Measurements from ENCODE around the gene LEAP2. TPM values are rescaled to one million over a fixed set of nuclear protein-coding genes. Genes with fewer than 3 reads are reported as not detected.

LEAP2 gene
- total RNA-seq, 1 donor from 2014 or later, result 0.25 TPM

DNA sequence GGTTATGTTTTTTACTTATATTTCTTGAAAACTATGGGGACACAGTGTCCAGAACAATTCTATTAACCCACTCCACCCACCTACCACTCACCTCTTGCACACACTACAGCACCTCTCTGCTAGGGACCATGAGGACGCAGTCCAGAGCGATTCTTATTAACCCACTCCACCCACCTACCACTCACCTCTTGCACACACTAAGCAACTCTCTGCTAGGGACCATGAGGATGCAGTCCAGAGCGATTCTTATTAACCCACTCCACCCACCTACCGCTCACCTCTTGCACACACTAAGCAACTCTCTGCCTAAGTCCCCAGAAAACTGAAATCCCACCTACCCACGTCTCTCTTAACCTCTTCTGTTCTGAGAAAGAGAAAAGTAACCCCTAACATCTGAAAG lies 40.9 kb upstream of the LEAP2 start:
- TF ChIP-seq, protein P1, sequence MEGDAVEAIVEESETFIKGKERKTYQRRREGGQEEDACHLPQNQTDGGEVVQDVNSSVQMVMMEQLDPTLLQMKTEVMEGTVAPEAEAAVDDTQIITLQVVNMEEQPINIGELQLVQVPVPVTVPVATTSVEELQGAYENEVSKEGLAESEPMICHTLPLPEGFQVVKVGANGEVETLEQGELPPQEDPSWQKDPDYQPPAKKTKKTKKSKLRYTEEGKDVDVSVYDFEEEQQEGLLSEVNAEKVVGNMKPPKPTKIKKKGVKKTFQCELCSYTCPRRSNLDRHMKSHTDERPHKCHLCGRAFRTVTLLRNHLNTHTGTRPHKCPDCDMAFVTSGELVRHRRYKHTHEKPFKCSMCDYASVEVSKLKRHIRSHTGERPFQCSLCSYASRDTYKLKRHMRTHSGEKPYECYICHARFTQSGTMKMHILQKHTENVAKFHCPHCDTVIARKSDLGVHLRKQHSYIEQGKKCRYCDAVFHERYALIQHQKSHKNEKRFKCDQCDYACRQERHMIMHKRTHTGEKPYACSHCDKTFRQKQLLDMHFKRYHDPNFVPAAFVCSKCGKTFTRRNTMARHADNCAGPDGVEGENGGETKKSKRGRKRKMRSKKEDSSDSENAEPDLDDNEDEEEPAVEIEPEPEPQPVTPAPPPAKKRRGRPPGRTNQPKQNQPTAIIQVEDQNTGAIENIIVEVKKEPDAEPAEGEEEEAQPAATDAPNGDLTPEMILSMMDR (IDR thresholded peaks at IDR 0.05; ENCODE audit: insufficient read depth, low read length, poor library complexity, severe bottlenecking), result no peak
- Histone ChIP-seq H3K27me3 (ENCODE audit: control insufficient read depth, insufficient read depth, low read length) (no peaks in the 10 kb centered on the region), H3K4me3 (ENCODE audit: low read depth, low read length) (no peak overlapping the region), H3K36me3 (ENCODE audit: control insufficient read depth, insufficient read depth, low read length) (no peaks in the 10 kb centered on the region)
- no peak for DNase-seq (ENCODE audit: low read depth)

DNA sequence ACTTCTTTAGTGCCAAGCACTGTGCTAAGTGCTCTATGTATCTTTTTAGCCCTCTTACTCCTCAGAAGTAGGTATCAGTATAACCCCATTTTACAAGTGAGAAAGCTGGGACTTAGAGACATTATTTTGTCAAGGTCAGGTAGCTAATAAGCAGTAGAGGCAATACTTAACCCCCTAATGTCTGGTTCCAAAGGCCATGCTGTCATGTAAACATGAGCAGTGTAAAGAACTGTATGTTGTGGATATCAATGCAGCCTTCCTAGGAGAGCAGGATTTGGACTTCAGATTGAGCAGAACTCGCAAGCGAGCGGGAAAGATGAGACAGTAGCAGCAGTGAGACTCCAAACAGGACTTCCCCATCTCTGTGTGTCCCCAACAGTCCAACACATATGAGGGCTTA lies 39.4 kb upstream of the LEAP2 start:
- TF ChIP-seq, protein P1 (IDR thresholded peaks at IDR 0.05; ENCODE audit: insufficient read depth, low read length, poor library complexity, severe bottlenecking), result no peak
- Histone ChIP-seq H3K27me3 (ENCODE audit: control insufficient read depth, insufficient read depth, low read length) (no peaks in the 10 kb centered on the region), H3K4me3 (ENCODE audit: low read depth, low read length) (no peak overlapping the region), H3K36me3 (ENCODE audit: control insufficient read depth, insufficient read depth, low read length) (no peaks in the 10 kb centered on the region)
- DNase-seq (ENCODE audit: low read depth), result no peak

DNA sequence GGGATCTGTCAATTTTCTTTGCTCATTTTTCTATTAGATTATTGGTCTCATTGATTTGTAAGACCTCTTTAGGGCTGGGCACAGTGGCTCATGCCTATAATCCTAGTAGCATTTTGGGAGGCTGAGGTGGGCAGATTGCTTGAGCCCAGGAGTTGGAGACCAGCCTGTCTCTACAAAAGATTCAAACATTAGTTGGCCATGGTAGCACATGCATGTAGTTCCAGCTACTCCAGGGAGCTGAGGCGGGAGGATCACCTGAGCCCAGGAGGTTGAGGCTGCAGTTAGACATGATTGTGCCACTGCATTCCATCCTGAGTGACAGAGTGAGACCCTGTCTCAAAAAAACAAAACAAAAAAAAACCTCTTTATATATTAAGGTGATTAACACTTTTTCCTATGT lies 36.6 kb upstream of the LEAP2 start:
- TF ChIP-seq, protein P1 (IDR thresholded peaks at IDR 0.05; ENCODE audit: insufficient read depth, low read length, poor library complexity, severe bottlenecking), result no peak
- H3K4me3 ChIP-seq (ENCODE audit: low read depth, low read length), result no peak overlapping the region
- no peak for DNase-seq (ENCODE audit: low read depth)
- no peaks in the 10 kb centered on the region for H3K36me3 ChIP-seq (ENCODE audit: control insufficient read depth, insufficient read depth, low read length)
- H3K27me3 ChIP-seq (ENCODE audit: control insufficient read depth, insufficient read depth, low read length), result no peaks in the 10 kb centered on the region

DNA sequence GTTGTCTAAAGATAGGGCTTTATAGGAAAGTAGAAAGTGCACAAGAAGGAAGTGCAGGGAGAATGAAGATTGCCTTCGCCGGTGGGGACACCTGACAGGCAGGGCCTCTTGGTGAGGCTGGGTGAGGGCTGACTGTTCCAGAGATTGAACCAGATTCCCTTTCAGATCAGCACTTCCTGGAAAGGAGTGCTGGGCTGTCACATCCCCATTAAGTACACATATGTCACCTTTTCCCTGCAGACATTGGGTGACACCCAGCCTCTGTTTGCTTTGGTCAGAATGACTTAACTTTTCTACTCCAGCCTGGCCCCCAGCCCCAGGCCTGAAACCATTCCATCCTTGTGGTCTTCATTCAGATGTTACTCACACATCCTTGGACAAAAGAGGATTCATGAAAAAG lies 35.6 kb upstream of the LEAP2 start:
- Histone ChIP-seq H3K4me3 (ENCODE audit: low read depth, low read length) (no peak overlapping the region), H3K27me3 (ENCODE audit: control insufficient read depth, insufficient read depth, low read length) (no peaks in the 10 kb centered on the region), H3K36me3 (ENCODE audit: control insufficient read depth, insufficient read depth, low read length) (no peaks in the 10 kb centered on the region)
- TF ChIP-seq, protein P1 (IDR thresholded peaks at IDR 0.05; ENCODE audit: insufficient read depth, low read length, poor library complexity, severe bottlenecking), result no peak
- no peak for DNase-seq (ENCODE audit: low read depth)

DNA sequence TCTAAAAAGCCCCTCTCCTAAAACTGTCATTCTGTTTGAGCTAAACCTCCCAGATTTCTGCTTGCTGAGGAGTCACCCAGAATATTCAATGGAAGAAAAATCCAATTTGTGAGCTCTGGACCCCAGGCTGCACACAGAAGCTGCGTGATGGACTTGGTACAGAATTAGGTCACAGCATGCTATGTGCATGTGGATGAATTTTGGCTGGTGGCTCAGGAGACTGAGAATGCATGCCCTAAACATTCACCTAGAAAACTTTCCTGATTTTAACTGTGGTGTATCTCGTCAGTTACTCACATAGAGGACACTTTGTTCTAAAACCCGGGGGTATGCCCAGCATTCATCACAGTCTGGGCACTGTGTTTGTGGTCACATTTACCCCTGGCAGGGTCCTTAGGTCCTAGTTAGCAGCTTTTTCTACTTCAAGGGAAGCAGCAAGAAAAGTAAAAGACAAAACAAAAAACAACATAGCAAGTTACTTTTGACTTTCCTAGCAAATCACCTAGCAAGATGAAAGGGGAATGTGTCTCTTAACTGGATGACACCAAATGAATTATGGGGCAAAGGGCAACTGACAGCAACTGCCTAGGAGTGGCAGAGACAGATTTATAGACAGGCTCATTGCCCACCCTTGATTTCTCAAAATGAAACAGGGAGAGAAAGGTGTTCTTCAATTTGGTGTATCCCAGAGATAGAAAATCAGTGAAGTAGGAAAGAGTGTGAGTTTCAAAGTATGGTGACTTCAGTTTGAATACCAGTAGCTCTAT lies 34.8 kb upstream of the LEAP2 start:
- Histone ChIP-seq H3K4me3 (ENCODE audit: low read depth, low read length) (no peak overlapping the region), H3K36me3 (ENCODE audit: control insufficient read depth, insufficient read depth, low read length) (no peaks in the 10 kb centered on the region), H3K27me3 (ENCODE audit: control insufficient read depth, insufficient read depth, low read length) (no peaks in the 10 kb centered on the region)
- TF ChIP-seq, protein P1 (IDR thresholded peaks at IDR 0.05; ENCODE audit: insufficient read depth, low read length, poor library complexity, severe bottlenecking), result no peak
- DNase-seq (ENCODE audit: low read depth), result no peak
